Heart left ventricle (tissue), 13 donors: ENCODE measurements around the gene SLC6A2.

Experiments used
- POLR2A ChIP-seq, 2 donors: fragments of 450-650 bp; IDR thresholded peaks; one replicate each; pipeline ENCODE4 v1.6.1; 2017; ENCODE audit warnings: antibody characterized with exemption in 2 of 2, mild to moderate bottlenecking in 2 of 2, moderate library complexity in 2 of 2
- TF ChIP-seq, protein P1 (sequence below), 12 donors: fragments of 200-600 bp; sonication (generic) in 4 of 12; IDR thresholded peaks; one replicate each; pipeline versions ENCODE4 v1.5.0 to v1.8.0; 2018 to 2022; ENCODE audit warnings: antibody characterized with exemption in 12 of 12, mild to moderate bottlenecking in 5 of 12
- donor health status: ischemic (EF 13 %, LVEDD 7.1; RV severe dilation, severe dysfunction).
- donor health status: DM: no; HTN: yes; CAD: no.
- donor health status: DM: no; HTN: no; CAD: no.
- donor health status: ischemic (EF 25% LVEDD 6.9; RV normal size, moderate dysfunction).
- donor health status: ischemic (EF 25% LVEDD 5.7; RV mildly dilated, moderate dysfunction).
- donor health status: ischemic (EF 35%, LVEDD 5.7; RV mildly dilated, moderate dysfunction).
- donor health status: nonischemic (EF 11% LVEDD 7.7; RV severe dilation, severe dysfunction).
- donor health status: DM: yes; HTN: yes; CAD: no.
- donor health status: PGD.
- donor health status: ischemic (EF 29% LVEDD 5.4; RV normal size, mild dysfunction).
- donor health status: nonischemic (EF 23%, LVEDD 6.1; RV moderate dilation, normal function).

DNA sequence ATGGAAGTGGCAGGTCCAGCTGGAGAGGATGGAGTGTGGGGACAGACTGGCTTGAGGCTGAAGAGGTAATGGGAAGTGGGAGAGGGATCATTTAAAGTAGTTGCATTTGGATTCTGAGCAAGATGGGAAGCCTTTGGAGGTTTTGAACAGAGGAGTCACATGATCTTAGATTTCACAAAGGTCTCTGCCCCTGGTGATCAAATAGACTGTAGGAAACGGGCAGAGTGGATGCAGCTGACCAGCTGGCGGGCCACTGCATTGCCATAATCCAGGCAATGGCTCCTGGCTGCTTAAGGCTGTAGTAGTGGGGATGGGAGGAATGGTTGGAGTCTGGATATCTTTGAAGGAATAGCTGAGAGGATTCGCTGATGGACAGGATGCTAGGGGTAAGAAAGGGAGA is 81.5 kb downstream of the SLC6A2 start:
- TF ChIP-seq, protein P1, sequence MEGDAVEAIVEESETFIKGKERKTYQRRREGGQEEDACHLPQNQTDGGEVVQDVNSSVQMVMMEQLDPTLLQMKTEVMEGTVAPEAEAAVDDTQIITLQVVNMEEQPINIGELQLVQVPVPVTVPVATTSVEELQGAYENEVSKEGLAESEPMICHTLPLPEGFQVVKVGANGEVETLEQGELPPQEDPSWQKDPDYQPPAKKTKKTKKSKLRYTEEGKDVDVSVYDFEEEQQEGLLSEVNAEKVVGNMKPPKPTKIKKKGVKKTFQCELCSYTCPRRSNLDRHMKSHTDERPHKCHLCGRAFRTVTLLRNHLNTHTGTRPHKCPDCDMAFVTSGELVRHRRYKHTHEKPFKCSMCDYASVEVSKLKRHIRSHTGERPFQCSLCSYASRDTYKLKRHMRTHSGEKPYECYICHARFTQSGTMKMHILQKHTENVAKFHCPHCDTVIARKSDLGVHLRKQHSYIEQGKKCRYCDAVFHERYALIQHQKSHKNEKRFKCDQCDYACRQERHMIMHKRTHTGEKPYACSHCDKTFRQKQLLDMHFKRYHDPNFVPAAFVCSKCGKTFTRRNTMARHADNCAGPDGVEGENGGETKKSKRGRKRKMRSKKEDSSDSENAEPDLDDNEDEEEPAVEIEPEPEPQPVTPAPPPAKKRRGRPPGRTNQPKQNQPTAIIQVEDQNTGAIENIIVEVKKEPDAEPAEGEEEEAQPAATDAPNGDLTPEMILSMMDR (IDR thresholded peaks at IDR 0.05): no peak
- TF ChIP-seq POLR2A (IDR thresholded peaks at IDR 0.05): no peak
